Ovary (tissue), 3 donors: ENCODE results near the gene FGGY.

Source experiments
- EP300 ChIP-seq: sonication (generic); formaldehyde crosslinking; IDR thresholded peaks from one replicate; pipeline ENCODE4 v1.6.1; 2017; ENCODE audit warnings: antibody characterized with exemption
- POLR2A ChIP-seq: fragments of 450-650 bp; IDR thresholded peaks from one replicate; pipeline ENCODE4 v1.6.1; 2017; ENCODE audit warnings: antibody characterized with exemption, mild to moderate bottlenecking, moderate library complexity
- TF ChIP-seq, protein P1 (sequence below), 3 donors: fragments of 450-650 bp in 2 of 3; fragments of 200-600 bp in 1 of 3; IDR thresholded peaks; one replicate each; pipeline versions ENCODE4 v1.5.1 to v1.8.0; 2016 to 2022; ENCODE audit warnings: antibody characterized with exemption in 3 of 3, mild to moderate bottlenecking in 1 of 3
- donor health status: DM: no; HTN: no; CAD: no.

DNA sequence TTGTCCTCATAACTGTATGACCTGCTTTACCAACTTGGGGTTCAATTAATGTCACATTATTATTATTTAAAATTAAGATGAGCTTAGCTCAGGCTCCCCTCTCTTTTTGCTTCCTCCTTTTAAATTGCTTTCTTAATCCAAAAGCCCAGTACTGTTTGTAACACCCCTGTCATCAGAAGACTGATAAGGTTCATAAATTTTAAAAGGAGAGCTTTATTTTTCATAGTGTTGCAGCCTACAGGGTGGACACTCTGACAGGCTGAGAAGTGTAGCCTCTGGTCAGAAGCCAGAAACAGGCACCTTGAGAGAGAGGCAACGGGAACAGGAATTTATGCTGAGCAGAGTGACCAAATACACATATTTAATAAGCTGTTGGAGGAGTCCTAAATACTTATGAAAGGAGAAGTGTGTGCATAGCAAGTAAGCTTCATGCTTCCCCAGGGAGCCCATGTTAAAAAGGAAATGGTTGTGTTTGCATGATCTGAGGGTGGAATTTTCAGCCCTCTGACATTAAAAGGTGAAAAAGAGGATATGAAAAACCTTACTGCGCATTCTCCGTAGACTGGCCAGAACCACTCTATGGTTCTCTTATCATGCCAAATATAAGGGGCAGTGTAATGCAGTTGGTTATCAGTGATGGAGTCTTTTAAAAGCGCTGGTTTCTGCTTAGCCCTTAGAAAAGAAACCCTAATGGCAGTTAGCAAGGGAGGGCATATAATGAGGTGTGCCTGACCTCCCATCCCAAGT lies 30.5 kb upstream of the FGGY start:
- no peak for TF ChIP-seq EP300
- TF ChIP-seq, protein P1, sequence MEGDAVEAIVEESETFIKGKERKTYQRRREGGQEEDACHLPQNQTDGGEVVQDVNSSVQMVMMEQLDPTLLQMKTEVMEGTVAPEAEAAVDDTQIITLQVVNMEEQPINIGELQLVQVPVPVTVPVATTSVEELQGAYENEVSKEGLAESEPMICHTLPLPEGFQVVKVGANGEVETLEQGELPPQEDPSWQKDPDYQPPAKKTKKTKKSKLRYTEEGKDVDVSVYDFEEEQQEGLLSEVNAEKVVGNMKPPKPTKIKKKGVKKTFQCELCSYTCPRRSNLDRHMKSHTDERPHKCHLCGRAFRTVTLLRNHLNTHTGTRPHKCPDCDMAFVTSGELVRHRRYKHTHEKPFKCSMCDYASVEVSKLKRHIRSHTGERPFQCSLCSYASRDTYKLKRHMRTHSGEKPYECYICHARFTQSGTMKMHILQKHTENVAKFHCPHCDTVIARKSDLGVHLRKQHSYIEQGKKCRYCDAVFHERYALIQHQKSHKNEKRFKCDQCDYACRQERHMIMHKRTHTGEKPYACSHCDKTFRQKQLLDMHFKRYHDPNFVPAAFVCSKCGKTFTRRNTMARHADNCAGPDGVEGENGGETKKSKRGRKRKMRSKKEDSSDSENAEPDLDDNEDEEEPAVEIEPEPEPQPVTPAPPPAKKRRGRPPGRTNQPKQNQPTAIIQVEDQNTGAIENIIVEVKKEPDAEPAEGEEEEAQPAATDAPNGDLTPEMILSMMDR (IDR thresholded peaks at IDR 0.05), result no peak
- no peak for TF ChIP-seq POLR2A
